ENCODE measurements around the gene EPS8. TPM values are rescaled to one million over a fixed set of nuclear protein-coding genes. Genes with fewer than 3 reads are reported as not detected.

The EPS8 gene
- polyA plus RNA-seq, 3 donors = 4.1 to 4.8 (median 4.3) TPM

GRCh38 chr12:15721316-15722115 lies 67.7 kb downstream of the EPS8 start:
- H3K36me3 ChIP-seq (replicated peaks in 1 of 2; ENCODE audit: control insufficient read depth in 1 of 2, insufficient read depth in 2 of 2, low read length in 2 of 2) = no peaks in the 10 kb centered on the region
- no peak overlapping the region for H3K27ac ChIP-seq (ENCODE audit: low read depth in 1 of 2, low read length in 2 of 2)
- DNase-seq = no peak
- no peaks in the 10 kb centered on the region for H4K20me1 ChIP-seq (ENCODE audit: insufficient read depth, low read length)
- Mint-ChIP-seq H3K27ac (peak overlapping the region in 1 of 7 donors; percentile 23), H3K4me1 (peaks cover 20% of the 10 kb centered on the region), H3K4me3 (no peak overlapping the region), H3K27me3 (ENCODE audit: low read depth in 3 of 3) (peaks cover 0 to 2% (median 0%) of the 10 kb centered on the region in 3 donors), H3K36me3 (no peaks in the 10 kb centered on the region), H3K9me3 (no peaks in the 10 kb centered on the region)
- H2AFZ ChIP-seq (ENCODE audit: insufficient read depth, low read depth, low read length, poor library complexity, severe bottlenecking) = no peak overlapping the region
- H3K27me3 ChIP-seq (ENCODE audit: control insufficient read depth in 2 of 2, insufficient read depth in 2 of 2, low read length in 2 of 2) = no peaks in the 10 kb centered on the region
- WGBS (ENCODE audit: insufficient coverage) = 95% methylated on average over 3 of the region's 4 CpGs
- intact Hi-C loops (cut with micrococcal nuclease) = no loop called here
- TF ChIP-seq, protein P1, sequence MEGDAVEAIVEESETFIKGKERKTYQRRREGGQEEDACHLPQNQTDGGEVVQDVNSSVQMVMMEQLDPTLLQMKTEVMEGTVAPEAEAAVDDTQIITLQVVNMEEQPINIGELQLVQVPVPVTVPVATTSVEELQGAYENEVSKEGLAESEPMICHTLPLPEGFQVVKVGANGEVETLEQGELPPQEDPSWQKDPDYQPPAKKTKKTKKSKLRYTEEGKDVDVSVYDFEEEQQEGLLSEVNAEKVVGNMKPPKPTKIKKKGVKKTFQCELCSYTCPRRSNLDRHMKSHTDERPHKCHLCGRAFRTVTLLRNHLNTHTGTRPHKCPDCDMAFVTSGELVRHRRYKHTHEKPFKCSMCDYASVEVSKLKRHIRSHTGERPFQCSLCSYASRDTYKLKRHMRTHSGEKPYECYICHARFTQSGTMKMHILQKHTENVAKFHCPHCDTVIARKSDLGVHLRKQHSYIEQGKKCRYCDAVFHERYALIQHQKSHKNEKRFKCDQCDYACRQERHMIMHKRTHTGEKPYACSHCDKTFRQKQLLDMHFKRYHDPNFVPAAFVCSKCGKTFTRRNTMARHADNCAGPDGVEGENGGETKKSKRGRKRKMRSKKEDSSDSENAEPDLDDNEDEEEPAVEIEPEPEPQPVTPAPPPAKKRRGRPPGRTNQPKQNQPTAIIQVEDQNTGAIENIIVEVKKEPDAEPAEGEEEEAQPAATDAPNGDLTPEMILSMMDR (IDR thresholded peaks at IDR 0.05) = no peak
- no peaks in the 10 kb centered on the region for H3K9me3 ChIP-seq (replicated peaks in 1 of 2; ENCODE audit: control insufficient read depth in 1 of 2, insufficient read depth in 1 of 2, low read length in 2 of 2)
- no peak overlapping the region for H3K4me3 ChIP-seq (replicated peaks in 1 of 3; ENCODE audit: low read depth in 2 of 3, low read length in 3 of 3)
- H3K4me2 ChIP-seq (replicated peaks; ENCODE audit: extremely low read depth, low read length, poor library complexity, severe bottlenecking) = no peak overlapping the region
- H3K9ac ChIP-seq (ENCODE audit: insufficient read depth, low read length, poor library complexity, severe bottlenecking) = no peak overlapping the region
- H3K4me1 ChIP-seq (ENCODE audit: control insufficient read depth in 1 of 2, insufficient read depth in 2 of 2, low read length in 2 of 2) = peaks cover 13 to 18% of the 10 kb centered on the region in 2 donors
- no peaks in the 10 kb centered on the region for H3K79me2 ChIP-seq (ENCODE audit: insufficient read depth, low read length)

DNA sequence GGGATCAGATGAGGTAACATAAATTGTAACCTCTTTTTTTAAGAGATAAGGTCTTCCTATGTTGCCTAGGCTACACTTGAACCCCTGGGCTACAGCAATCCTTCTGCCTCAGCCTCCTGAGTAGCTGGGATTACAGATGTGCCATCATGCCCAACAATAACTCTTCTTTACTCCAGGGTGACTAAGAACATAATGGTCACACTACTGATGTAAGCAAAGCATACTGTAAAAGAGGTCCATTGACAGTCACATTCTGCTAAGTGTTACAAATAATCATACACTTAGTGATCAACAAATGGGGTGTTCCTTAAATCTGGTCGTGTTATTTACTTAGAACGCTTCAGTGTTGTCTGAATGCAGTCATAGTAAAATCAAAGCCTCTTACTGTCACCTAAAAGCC lies 68.9 kb downstream of the EPS8 start:
- Mint-ChIP-seq H3K4me1 (peaks cover 14% of the 10 kb centered on the region), H3K4me3 (no peak overlapping the region), H3K9me3 (no peaks in the 10 kb centered on the region), H3K27ac (no peak overlapping the region), H3K27me3 (ENCODE audit: low read depth in 3 of 3) (peaks cover 0 to 2% (median 0%) of the 10 kb centered on the region in 3 donors), H3K36me3 (no peaks in the 10 kb centered on the region)
- no peaks in the 10 kb centered on the region for H4K20me1 ChIP-seq (ENCODE audit: insufficient read depth, low read length)
- intact Hi-C loops (cut with micrococcal nuclease) = no loop called here
- no peak for DNase-seq
- no CpG with 5 or more reads among the region's 2 CpGs for WGBS (ENCODE audit: insufficient coverage)
- no peak overlapping the region for H3K4me3 ChIP-seq (replicated peaks in 1 of 3; ENCODE audit: low read depth in 2 of 3, low read length in 3 of 3)
- no peaks in the 10 kb centered on the region for H3K79me2 ChIP-seq (ENCODE audit: insufficient read depth, low read length)
- no peak overlapping the region for H3K27ac ChIP-seq (ENCODE audit: low read depth in 1 of 2, low read length in 2 of 2)
- no peak overlapping the region for H2AFZ ChIP-seq (ENCODE audit: insufficient read depth, low read depth, low read length, poor library complexity, severe bottlenecking)
- no peaks in the 10 kb centered on the region for H3K9me3 ChIP-seq (replicated peaks in 1 of 2; ENCODE audit: control insufficient read depth in 1 of 2, insufficient read depth in 1 of 2, low read length in 2 of 2)
- no peaks in the 10 kb centered on the region for H3K27me3 ChIP-seq (ENCODE audit: control insufficient read depth in 2 of 2, insufficient read depth in 2 of 2, low read length in 2 of 2)
- peaks cover 4 to 7% of the 10 kb centered on the region in 2 donors for H3K4me1 ChIP-seq (ENCODE audit: control insufficient read depth in 1 of 2, insufficient read depth in 2 of 2, low read length in 2 of 2)
- H3K4me2 ChIP-seq (replicated peaks; ENCODE audit: extremely low read depth, low read length, poor library complexity, severe bottlenecking) = no peak overlapping the region
- H3K9ac ChIP-seq (ENCODE audit: insufficient read depth, low read length, poor library complexity, severe bottlenecking) = no peak overlapping the region
- TF ChIP-seq, protein P1 (IDR thresholded peaks at IDR 0.05) = no peak
- H3K36me3 ChIP-seq (replicated peaks in 1 of 2; ENCODE audit: control insufficient read depth in 1 of 2, insufficient read depth in 2 of 2, low read length in 2 of 2) = no peaks in the 10 kb centered on the region
